Testis (tissue), 3 donors: Measurements from ENCODE around the gene R3HDM2. TPM values are rescaled to one million over a fixed set of nuclear protein-coding genes. Genes with fewer than 3 reads are reported as not detected.

Experiments
- DNase-seq: peaks from one replicate; pipeline ENCODE4 v3.0.0-alpha.2; 2019
- H3K27ac ChIP-seq, 2 donors: fragments of 200-600 bp; sonication (generic); one replicate each; pipeline ENCODE4 v1.5.1; 2019
- H3K27me3 ChIP-seq: fragments of 200-600 bp; sonication (generic); one replicate; pipeline ENCODE4 v1.5.1; 2019
- H3K36me3 ChIP-seq: fragments of 200-600 bp; sonication (generic); one replicate; pipeline ENCODE4 v1.5.1; 2017; ENCODE audit warnings: low read depth; ENCODE audit errors: missing control alignments
- H3K4me1 ChIP-seq: fragments of 200-600 bp; sonication (generic); one replicate; pipeline ENCODE4 v1.5.1; 2019
- H3K4me3 ChIP-seq, 2 donors: fragments of 200-600 bp; sonication (generic); one replicate each; pipeline ENCODE4 v1.5.1; 2017 to 2019
- H3K9me3 ChIP-seq: fragments of 200-600 bp; sonication (generic); one replicate; pipeline ENCODE4 v1.5.1; 2017
- POLR2A ChIP-seq: fragments of 450-650 bp; IDR thresholded peaks from one replicate; pipeline ENCODE4 v1.6.1; 2017; ENCODE audit warnings: antibody characterized with exemption, mild to moderate bottlenecking, moderate library complexity
- WGBS, 2 donors: methylation state at CpG; one replicate each; pipeline ENCODE4 v1.1.5; 2018; 5-methylcytosine and 5-hydroxymethylcytosine counted together
- intact Hi-C: fragments of 100-400 bp; cut with DNase I; formaldehyde crosslinking; loops from one replicate; pipeline ENCODE4 v1.15.1; 2023; ENCODE audit warnings: low total_unique reads
- polyA plus RNA-seq: library from polyadenylated mRNA; stranded (reverse); fragments of 350-450 nt; fragmentation: Illumina TruSeq; extraction: RNeasy Lipid Tissue Mini Kit (QIAGEN cat#74804); gene quantifications from one replicate; pipeline ENCODE4 v1.2.3, GENCODE V29; 2014; ENCODE audit warnings: low read depth, low replicate concordance; ENCODE audit not compliant: insufficient read depth
- total RNA-seq, 2 donors: library from RNA; depleted of rRNA; stranded (reverse); fragments of >200 nt; gene quantifications; one replicate each; pipeline ENCODE4 v1.2.3, GENCODE V29; 2016
- TF ChIP-seq, protein P1 (sequence below), 3 experiments: fragments of 450-650 bp in 2 of 3; fragments of 200-600 bp in 1 of 3; sonication (generic) in 1 of 3; IDR thresholded peaks; one replicate each; pipeline ENCODE4 v1.5.1; 2016 to 2019; ENCODE audit warnings: antibody characterized with exemption in 3 of 3, mild to moderate bottlenecking in 2 of 3, moderate library complexity in 1 of 3

Gene R3HDM2
- total and polyA plus RNA-seq, 3 donors from 2014 or later = 54.6 to 93.9 (median 92.0) TPM

DNA sequence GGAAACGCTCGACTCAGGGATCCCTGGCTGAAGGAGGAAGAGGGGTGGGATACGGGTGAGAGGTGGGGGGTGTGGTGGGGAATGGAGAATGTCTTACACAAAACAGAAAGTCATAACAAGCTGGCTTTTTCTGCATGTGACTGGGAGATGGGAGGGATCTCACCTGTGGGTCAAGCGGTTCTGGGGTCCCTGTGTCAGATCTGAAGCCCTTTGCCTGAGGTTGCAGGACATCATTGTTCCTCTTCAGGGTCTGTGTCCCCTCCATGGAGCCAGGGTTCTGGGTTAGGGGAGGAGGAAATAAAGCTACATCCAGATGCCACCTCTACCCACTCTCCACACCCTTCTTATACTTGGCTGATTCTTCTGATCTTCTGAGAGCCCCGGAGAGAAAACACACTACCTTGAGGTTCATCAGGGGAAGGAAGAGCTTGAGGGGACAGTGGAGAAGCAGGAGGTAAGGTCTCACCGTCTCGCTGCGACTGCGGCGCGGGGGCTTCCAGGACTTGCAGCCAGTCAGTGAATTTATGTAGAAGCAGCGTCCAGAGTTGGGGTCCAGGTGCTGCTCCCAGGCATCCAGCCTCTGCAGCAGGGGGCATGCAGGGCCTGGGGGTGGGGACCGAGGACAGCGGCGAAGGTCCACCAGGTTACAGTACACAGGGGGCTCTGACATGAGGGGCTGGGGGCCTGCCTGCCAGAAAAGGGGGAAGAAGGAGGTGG, 46.3 kb upstream of the R3HDM2 start:
- H3K27ac ChIP-seq = no peak overlapping the region
- no peaks in the 10 kb centered on the region for H3K9me3 ChIP-seq
- WGBS, 2 donors = 80 to 85% methylated on average over 15 of the region's 15 CpGs
- intact Hi-C loops = no loop called here
- H3K4me3 ChIP-seq = peak overlapping the region in 1 of 2 donors; percentile 23
- no peak for DNase-seq
- TF ChIP-seq POLR2A = no peak
- TF ChIP-seq, protein P1, sequence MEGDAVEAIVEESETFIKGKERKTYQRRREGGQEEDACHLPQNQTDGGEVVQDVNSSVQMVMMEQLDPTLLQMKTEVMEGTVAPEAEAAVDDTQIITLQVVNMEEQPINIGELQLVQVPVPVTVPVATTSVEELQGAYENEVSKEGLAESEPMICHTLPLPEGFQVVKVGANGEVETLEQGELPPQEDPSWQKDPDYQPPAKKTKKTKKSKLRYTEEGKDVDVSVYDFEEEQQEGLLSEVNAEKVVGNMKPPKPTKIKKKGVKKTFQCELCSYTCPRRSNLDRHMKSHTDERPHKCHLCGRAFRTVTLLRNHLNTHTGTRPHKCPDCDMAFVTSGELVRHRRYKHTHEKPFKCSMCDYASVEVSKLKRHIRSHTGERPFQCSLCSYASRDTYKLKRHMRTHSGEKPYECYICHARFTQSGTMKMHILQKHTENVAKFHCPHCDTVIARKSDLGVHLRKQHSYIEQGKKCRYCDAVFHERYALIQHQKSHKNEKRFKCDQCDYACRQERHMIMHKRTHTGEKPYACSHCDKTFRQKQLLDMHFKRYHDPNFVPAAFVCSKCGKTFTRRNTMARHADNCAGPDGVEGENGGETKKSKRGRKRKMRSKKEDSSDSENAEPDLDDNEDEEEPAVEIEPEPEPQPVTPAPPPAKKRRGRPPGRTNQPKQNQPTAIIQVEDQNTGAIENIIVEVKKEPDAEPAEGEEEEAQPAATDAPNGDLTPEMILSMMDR (IDR thresholded peaks at IDR 0.05) = no peak
- H3K36me3 ChIP-seq = no peaks in the 10 kb centered on the region
- H3K27me3 ChIP-seq = no peaks in the 10 kb centered on the region
- H3K4me1 ChIP-seq = peaks cover 15% of the 10 kb centered on the region

DNA sequence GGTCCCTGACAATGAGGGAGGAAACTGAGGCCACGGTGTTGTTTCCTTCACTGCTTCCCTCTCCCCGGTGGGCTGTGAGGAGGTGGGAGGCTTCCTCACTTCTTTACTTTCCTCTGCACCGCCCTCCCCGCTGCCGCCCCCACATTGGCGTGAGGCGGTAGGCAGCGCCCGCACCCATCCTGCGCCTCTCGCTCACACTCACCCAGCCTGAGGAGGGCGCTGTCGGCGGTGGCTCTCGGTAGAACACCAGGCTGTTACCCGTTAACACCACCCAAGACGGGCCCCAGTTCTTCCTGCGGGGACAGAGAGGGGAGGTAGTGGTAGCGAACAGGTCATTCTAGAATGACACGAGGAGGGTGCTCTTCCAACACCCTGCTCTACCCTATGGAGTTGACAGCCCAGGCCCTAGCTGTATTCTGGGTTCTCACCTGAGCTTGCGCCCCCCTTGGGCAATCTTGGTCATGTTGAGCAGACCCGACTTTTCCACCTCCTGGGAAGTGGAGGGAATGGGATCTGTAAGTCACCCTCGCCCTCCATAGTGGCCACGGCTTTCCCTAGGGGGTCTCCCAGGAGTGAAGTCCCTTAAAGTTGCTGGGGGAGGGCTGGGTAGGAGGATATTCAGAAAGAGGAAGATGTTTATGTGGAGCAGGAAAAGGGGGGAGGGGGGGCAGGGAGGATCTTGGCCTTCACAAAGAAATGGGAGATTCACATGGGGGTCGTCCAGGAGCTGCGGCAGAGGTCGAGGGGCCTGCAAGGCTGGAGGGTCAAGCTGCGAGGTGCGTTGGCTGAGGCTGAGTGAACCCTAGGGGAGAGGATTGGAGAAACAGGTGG, 45.5 kb upstream of the R3HDM2 start:
- intact Hi-C loops = no loop called here
- Histone ChIP-seq H3K36me3 (no peaks in the 10 kb centered on the region), H3K4me3 (peak overlapping the region; percentile 19 to 61), H3K27ac (no peak overlapping the region), H3K9me3 (no peaks in the 10 kb centered on the region), H3K4me1 (peaks cover 15% of the 10 kb centered on the region), H3K27me3 (no peaks in the 10 kb centered on the region)
- TF ChIP-seq, protein P1 (IDR thresholded peaks at IDR 0.05) = no peak
- no peak for TF ChIP-seq POLR2A
- DNase-seq = peak; percentile 40
- 21% methylated on average over 24 to 29 of the region's 29 CpGs for WGBS, 2 donors

DNA sequence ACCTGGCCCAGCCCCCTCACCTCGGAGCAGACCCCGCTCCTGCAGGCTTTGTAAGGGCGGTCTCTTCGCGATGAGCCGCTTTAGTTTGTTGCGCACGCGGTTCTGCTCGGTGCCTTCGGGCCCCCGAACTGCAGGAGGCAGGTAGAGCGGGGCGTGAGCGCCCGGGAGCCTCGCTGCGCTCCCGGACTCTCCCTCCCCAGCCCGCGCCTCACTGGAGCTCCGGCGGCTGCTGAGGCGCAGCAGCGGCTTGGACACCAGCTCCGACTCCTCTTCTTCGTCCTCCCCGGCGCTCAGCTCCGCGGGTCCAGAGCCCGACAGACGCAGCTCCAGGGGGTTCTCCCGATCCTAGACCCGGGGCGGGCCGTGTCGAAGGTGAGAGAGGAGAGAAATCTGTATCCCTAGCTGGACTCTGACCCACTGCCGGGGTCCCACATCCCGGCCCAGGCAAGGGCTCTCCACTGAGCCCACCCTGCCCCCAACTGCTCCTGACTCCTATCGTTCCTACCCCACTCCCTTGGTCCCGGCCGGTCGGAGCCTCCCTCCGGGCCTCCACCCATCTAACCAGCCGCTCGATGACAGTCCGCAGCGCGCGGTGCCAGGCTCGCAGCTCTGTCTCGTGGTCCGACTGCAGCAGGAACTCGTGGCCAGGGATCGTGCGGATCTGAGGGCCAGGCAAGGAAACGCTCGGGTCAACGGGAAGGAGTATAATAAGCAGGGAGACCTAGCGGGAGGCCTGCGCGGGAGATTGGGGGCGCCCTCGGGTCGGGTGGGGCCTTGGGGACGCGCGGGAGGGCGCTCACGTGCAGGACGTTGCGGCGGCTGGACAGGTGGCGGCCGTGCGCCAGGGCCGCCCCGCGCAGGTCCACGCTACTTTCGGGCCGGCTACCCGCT, 44.7 kb upstream of the R3HDM2 start:
- no peaks in the 10 kb centered on the region for H3K27me3 ChIP-seq
- no peaks in the 10 kb centered on the region for H3K36me3 ChIP-seq
- TF ChIP-seq, protein P1 (IDR thresholded peaks at IDR 0.05) = no peak
- TF ChIP-seq POLR2A = no peak
- DNase-seq = peak; percentile 66
- no peak overlapping the region for H3K27ac ChIP-seq
- no peaks in the 10 kb centered on the region for H3K9me3 ChIP-seq
- intact Hi-C loops = no loop called here
- WGBS, 2 donors = 8 to 10% methylated on average over 32 to 83 of the region's 84 CpGs
- peak overlapping the region; percentile 19 to 61 for H3K4me3 ChIP-seq
- peaks cover 15% of the 10 kb centered on the region for H3K4me1 ChIP-seq

DNA sequence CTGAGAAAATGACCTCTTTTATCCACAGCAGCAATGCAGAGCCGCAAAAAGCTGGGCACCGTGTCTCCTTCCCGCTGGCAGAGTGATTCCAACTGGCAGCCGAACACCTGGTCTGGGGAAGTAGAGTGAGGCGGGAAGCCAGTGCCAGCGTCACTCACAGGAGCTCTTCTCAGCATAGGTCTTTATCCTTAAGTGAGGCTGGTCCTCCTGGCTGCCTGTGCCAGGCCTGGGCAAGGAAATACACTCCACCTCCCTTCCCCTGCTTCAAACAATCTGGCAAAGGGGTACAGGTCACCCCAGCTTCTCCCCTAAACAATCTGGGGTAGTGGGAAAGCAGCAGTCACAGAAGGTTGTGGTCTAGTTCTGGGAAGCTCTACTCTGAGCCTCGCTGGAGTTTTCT, 44.0 kb upstream of the R3HDM2 start:
- H3K36me3 ChIP-seq = no peaks in the 10 kb centered on the region
- intact Hi-C loops = no loop called here
- TF ChIP-seq, protein P1 (IDR thresholded peaks at IDR 0.05) = no peak
- no peak for TF ChIP-seq POLR2A
- 48 to 54% methylated on average over 6 to 7 of the region's 7 CpGs for WGBS, 2 donors
- no peak overlapping the region for H3K27ac ChIP-seq
- peak overlapping the region; percentile 19 to 61 for H3K4me3 ChIP-seq
- DNase-seq = no peak
- H3K27me3 ChIP-seq = no peaks in the 10 kb centered on the region
- peaks cover 15% of the 10 kb centered on the region for H3K4me1 ChIP-seq
- no peaks in the 10 kb centered on the region for H3K9me3 ChIP-seq
